SK-N-SH (cell line): ENCODE results near the gene SPRN. TPM values are rescaled to one million over a fixed set of nuclear protein-coding genes. Genes with fewer than 3 reads are reported as not detected.
"Not testable (repeated sequence)": the region's sequence is repeated elsewhere in the genome, so short reads cannot be mapped to it uniquely, and the experiment has no call there.

Experiments
- CTCF ChIA-PET: fragments of 300-600, 350-600 bp; formaldehyde crosslinking; extraction: SDS; loops from one replicate; lab custom pipeline; 2021; lab: Yijun Ruan, JAX
- POLR2A ChIA-PET: fragments of 350-600 bp; sonication (Branson Sonifier 250); formaldehyde crosslinking; extraction: SDS; loops from one replicate; lab custom pipeline; 2020; ENCODE audit warnings: antibody characterized with exemption, inconsistent platforms; lab: Yijun Ruan, JAX
- DNase-seq: peaks from one replicate; pipeline ENCODE4 v3.0.0; 2012
- H2AFZ ChIP-seq: fragments of 200-600 bp; sonication (generic); 2 replicates; pipeline ENCODE4 v1.8.1; 2016; ENCODE audit warnings: antibody characterized with exemption, mild to moderate bottlenecking, low read depth
- H3F3A ChIP-seq: fragments of 200-600 bp; sonication (generic); replicated peaks from 2 replicates; pipeline ENCODE3; 2016; ENCODE audit warnings: antibody characterized with exemption, mild to moderate bottlenecking; ENCODE audit not compliant: insufficient read depth
- H3K27ac ChIP-seq, 2 experiments: fragments of 200-500 bp in 1 of 2; fragments of 200-600 bp in 1 of 2; sonication (Bioruptor generic) in 1 of 2; sonication (generic), shearing (Covaris generic) in 1 of 2; 2 replicates each; pipeline versions ENCODE4 v1.5.1 to v1.6.1; 2014 to 2016; ENCODE audit warnings: low read depth in 2 of 2, inconsistent platforms in 1 of 2, low read length in 1 of 2, mild to moderate bottlenecking in 1 of 2, mixed read lengths in 1 of 2
- H3K27me3 ChIP-seq: fragments of 200-600 bp; sonication (generic), shearing (Covaris generic); 2 replicates; pipeline ENCODE4 v1.6.1; 2016; ENCODE audit warnings: mixed run types; ENCODE audit not compliant: insufficient read depth
- H3K36me3 ChIP-seq, 2 experiments: fragments of 200-500 bp in 1 of 2; fragments of 200-600 bp in 1 of 2; sonication (Bioruptor generic) in 1 of 2; sonication (generic) in 1 of 2; replicated peaks in 1 of 2; 2 replicates each; pipeline versions ENCODE3 to v1.5.1; 2014 to 2016; ENCODE audit warnings: low read length in 1 of 2, mild to moderate bottlenecking in 1 of 2; ENCODE audit not compliant: insufficient read depth in 2 of 2, control insufficient read depth in 1 of 2
- H3K4me1 ChIP-seq, 2 experiments: fragments of 200-500 bp in 1 of 2; fragments of 200-600 bp in 1 of 2; sonication (Bioruptor generic) in 1 of 2; sonication (generic), shearing (Covaris generic) in 1 of 2; 2 replicates each; pipeline versions ENCODE4 v1.5.1 to v1.6.1; 2014 to 2016; ENCODE audit warnings: low read depth in 1 of 2, low read length in 1 of 2, mixed run types in 1 of 2; ENCODE audit not compliant: insufficient read depth in 2 of 2, control insufficient read depth in 1 of 2
- H3K4me2 ChIP-seq: fragments of 200-600 bp; sonication (generic), shearing (Covaris generic); 2 replicates; pipeline ENCODE4 v1.6.1; 2017; ENCODE audit warnings: mixed run types
- H3K4me3 ChIP-seq, 2 experiments: fragments of 200-500 bp in 1 of 2; fragments of 200-600 bp in 1 of 2; sonication (Bioruptor generic) in 1 of 2; sonication (generic), shearing (Covaris generic) in 1 of 2; 2 replicates each; pipeline versions ENCODE4 v1.5.1 to v1.8.1; 2014 to 2016; ENCODE audit warnings: low read depth in 2 of 2, inconsistent platforms in 1 of 2, low read length in 1 of 2, mild to moderate bottlenecking in 1 of 2, mixed read lengths in 1 of 2, moderate library complexity in 1 of 2
- H3K79me2 ChIP-seq: fragments of 200-600 bp; sonication (generic); 2 replicates; pipeline ENCODE4 v1.8.1; 2017; ENCODE audit warnings: mild to moderate bottlenecking; ENCODE audit not compliant: insufficient read depth
- H3K9ac ChIP-seq: fragments of 200-600 bp; sonication (generic); 2 replicates; pipeline ENCODE4 v1.6.1; 2017; ENCODE audit warnings: mixed run types
- H3K9me2 ChIP-seq: fragments of 200-600 bp; sonication (generic); 2 replicates; pipeline ENCODE4 v1.6.1; 2017; ENCODE audit warnings: mixed run types
- H3K9me3 ChIP-seq: fragments of 200-600 bp; sonication (generic); 2 replicates; pipeline ENCODE4 v1.6.1; 2017; ENCODE audit warnings: mixed run types, mild to moderate bottlenecking, moderate library complexity
- H4K20me1 ChIP-seq: fragments of 200-600 bp; sonication (generic); 2 replicates; pipeline ENCODE4 v1.6.1; 2017; ENCODE audit warnings: mild to moderate bottlenecking, mixed run types; ENCODE audit not compliant: insufficient read depth
- CHD2 ChIP-seq: fragments of 150-350 bp; IDR thresholded peaks from 2 replicates; pipeline ENCODE4 v1.6.1; 2018; ENCODE audit warnings: low read length; ENCODE audit not compliant: partially characterized antibody
- EP300 ChIP-seq, 2 experiments: IDR thresholded peaks; 2 replicates each; pipeline versions ENCODE4 v1.4.0 to v1.6.1; 2012; ENCODE audit warnings: borderline replicate concordance in 1 of 2, low read depth in 1 of 2, low read length in 1 of 2
- FOSL2 ChIP-seq: IDR thresholded peaks from 2 replicates; pipeline ENCODE4 v1.4.0; 2012; ENCODE audit warnings: low read depth, mild to moderate bottlenecking, moderate library complexity, borderline replicate concordance
- GABPA ChIP-seq: IDR thresholded peaks from 2 replicates; pipeline ENCODE4 v1.4.0; 2012; ENCODE audit warnings: low read depth, mild to moderate bottlenecking
- GATA2 ChIP-seq: sonication (generic); formaldehyde crosslinking; IDR thresholded peaks from 2 replicates; pipeline ENCODE4 v1.5.0; 2020; ENCODE audit warnings: mild to moderate bottlenecking, missing genetic modification reagents
- RAD21 ChIP-seq: IDR thresholded peaks from 2 replicates; pipeline ENCODE4 v1.6.1; 2012; ENCODE audit warnings: mild to moderate bottlenecking, low read length
- RCOR1 ChIP-seq: fragments of 150-350 bp; IDR thresholded peaks from 2 replicates; pipeline ENCODE4 v1.6.1; 2017; ENCODE audit warnings: antibody characterized with exemption, low read length
- SIN3A ChIP-seq: IDR thresholded peaks from 2 replicates; pipeline ENCODE4 v1.6.1; 2012; ENCODE audit warnings: low read depth, mild to moderate bottlenecking, low read length, moderate library complexity, borderline replicate concordance
- TAF1 ChIP-seq: IDR thresholded peaks from 2 replicates; pipeline ENCODE4 v1.6.1; 2012; ENCODE audit warnings: low read depth, mild to moderate bottlenecking, low read length, moderate library complexity, borderline replicate concordance
- TCF12 ChIP-seq: IDR thresholded peaks from 2 replicates; pipeline ENCODE4 v1.4.0; 2012
- TEAD4 ChIP-seq: IDR thresholded peaks from 2 replicates; pipeline ENCODE4 v1.4.0; 2012; ENCODE audit warnings: mild to moderate bottlenecking, borderline replicate concordance; ENCODE audit not compliant: insufficient read depth
- WGBS: methylation state at CpG from one replicate; pipeline ENCODE4 v1.1.6; 2017; ENCODE audit warnings: low lambda C conversion rate; 5-methylcytosine and 5-hydroxymethylcytosine counted together
- polyA plus RNA-seq, 3 experiments: library from polyadenylated mRNA; depleted of rRNA; stranded (reverse); fragments of >200 nt; gene quantifications; 2 replicates each; pipeline ENCODE4 v1.2.3, GENCODE V29; 2012
- TF ChIP-seq, protein P1 (sequence below): IDR thresholded peaks from 2 replicates; pipeline ENCODE4 v1.4.0; 2012; ENCODE audit warnings: low read depth, borderline replicate concordance
- TF ChIP-seq, protein P2 (sequence below): fragments of 200-600 bp; sonication (generic); IDR thresholded peaks from 2 replicates; pipeline ENCODE4 v1.6.1; 2017; ENCODE audit warnings: antibody characterized with exemption, mild to moderate bottlenecking, moderate library complexity

The SPRN gene
- polyA plus RNA-seq, 1 of the 3 experiments (the other 2 are of a cell fraction): 1.2 TPM

DNA sequence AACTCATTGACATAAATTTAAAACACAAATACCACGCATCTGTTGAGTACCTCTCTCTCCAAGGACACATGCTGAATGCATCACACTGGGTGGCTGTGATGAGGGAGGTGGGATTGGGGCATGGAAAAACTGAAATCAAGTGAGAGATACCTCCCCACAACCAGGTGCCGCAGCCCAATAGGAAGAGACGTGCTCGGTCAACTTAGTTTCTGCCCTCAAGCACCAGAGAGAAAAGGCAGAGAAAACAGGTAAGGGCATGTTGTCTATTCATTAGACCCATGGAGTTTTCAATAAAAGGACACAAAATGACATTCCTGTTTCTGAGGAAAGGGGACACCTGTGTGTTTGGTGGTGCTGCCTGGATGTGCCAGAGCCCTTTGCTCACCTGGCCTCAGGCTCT is 5.1 kb upstream of the SPRN start:
- H3K4me2 ChIP-seq, H3K36me3 ChIP-seq, H3K4me3 ChIP-seq, DNase-seq, H3K4me1 ChIP-seq, CTCF ChIA-PET, H3K9ac ChIP-seq, H2AFZ ChIP-seq, POLR2A ChIA-PET, H3K79me2 ChIP-seq, H3K27me3 ChIP-seq, H3K9me3 ChIP-seq, H3K9me2 ChIP-seq, H4K20me1 ChIP-seq, H3F3A ChIP-seq, H3K27ac ChIP-seq: not testable (repeated sequence)
- WGBS: 44% methylated on average over 3 of the region's 4 CpGs

DNA sequence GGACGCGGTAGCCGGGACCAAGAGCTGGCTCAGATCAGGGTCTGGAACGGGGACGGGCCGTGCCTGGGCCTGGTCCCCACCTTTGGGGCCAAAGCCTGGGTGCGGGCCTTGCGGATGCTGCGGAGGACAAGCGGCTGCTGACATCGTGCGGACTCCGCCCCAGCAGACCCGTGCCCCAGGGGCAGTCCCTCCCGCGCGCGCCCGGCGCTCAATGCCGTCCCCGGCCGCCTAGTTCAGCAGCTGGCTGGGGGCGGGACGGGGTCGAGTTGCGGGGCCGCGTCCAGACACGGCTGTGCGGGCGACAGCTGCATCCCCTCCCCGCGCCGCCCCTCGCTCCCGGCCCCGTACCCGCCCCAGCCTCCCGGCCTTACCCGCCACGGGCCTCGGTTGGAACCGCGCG is 323 bp downstream of the SPRN start:
- Histone ChIP-seq H4K20me1 (peaks cover 20% of the 10 kb centered on the region; the same call in 1 of the 2 replicates), H3K36me3 (peaks cover 0 to 16% of the 10 kb centered on the region in 2 experiments), H3K4me3 (peak overlapping the region in 1 of 2 experiments; percentile 26; a peak in 1 of 4 replicates)
- H3K4me1 ChIP-seq, H3K9me3 ChIP-seq, H3F3A ChIP-seq, H3K27me3 ChIP-seq, H3K79me2 ChIP-seq, H3K27ac ChIP-seq, H3K4me2 ChIP-seq, POLR2A ChIA-PET, H3K9ac ChIP-seq, DNase-seq, CTCF ChIA-PET, H3K9me2 ChIP-seq, H2AFZ ChIP-seq: not testable (repeated sequence)
- WGBS: no CpG with 5 or more reads among the region's 46 CpGs

GRCh38 chr10:133422807-133423771 is 1.3 kb downstream of the SPRN start:
- Histone ChIP-seq H3K27ac (no peak overlapping the region), H3K4me3 (no peak overlapping the region; a peak in 1 of 4 replicates), H3K9ac (no peak overlapping the region), H4K20me1 (peaks cover 20% of the 10 kb centered on the region; the same call in 1 of the 2 replicates), H3K9me3 (no peaks in the 10 kb centered on the region), H3K79me2 (no peaks in the 10 kb centered on the region), H3K4me2 (no peak overlapping the region), H3F3A (no peaks in the 10 kb centered on the region), H2AFZ (no peak overlapping the region), H3K9me2 (no peaks in the 10 kb centered on the region), H3K27me3 (no peaks in the 10 kb centered on the region), H3K4me1 (no peaks in the 10 kb centered on the region; a peak in 1 of 4 replicates), H3K36me3 (peaks cover 0 to 22% of the 10 kb centered on the region in 2 experiments)
- peak; percentile 72 for DNase-seq
- ChIA-PET POLR2A (no interaction called here), CTCF (interaction anchor here (1.2 kb wide), 1 partner anchor 97 kb away, joined by 4 read pairs; no protein-coding TSS in a partner anchor)
- TF ChIP-seq TCF12 (no peak), CHD2 (no peak), SIN3A (no peak), TAF1 (no peak), GABPA (no peak), GATA2 (CRISPR knock-in tag) (no peak), RCOR1 (no peak), RAD21 (no peak), TEAD4 (no peak), EP300 (IDR thresholded peaks at IDR 0.05; ENCODE audit: borderline replicate concordance in 1 of 2, low read depth in 1 of 2, low read length in 1 of 2) (no peak), FOSL2 (no peak)
- TF ChIP-seq, protein P1, sequence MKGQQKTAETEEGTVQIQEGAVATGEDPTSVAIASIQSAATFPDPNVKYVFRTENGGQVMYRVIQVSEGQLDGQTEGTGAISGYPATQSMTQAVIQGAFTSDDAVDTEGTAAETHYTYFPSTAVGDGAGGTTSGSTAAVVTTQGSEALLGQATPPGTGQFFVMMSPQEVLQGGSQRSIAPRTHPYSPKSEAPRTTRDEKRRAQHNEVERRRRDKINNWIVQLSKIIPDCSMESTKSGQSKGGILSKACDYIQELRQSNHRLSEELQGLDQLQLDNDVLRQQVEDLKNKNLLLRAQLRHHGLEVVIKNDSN: no peak
- TF ChIP-seq, protein P2, sequence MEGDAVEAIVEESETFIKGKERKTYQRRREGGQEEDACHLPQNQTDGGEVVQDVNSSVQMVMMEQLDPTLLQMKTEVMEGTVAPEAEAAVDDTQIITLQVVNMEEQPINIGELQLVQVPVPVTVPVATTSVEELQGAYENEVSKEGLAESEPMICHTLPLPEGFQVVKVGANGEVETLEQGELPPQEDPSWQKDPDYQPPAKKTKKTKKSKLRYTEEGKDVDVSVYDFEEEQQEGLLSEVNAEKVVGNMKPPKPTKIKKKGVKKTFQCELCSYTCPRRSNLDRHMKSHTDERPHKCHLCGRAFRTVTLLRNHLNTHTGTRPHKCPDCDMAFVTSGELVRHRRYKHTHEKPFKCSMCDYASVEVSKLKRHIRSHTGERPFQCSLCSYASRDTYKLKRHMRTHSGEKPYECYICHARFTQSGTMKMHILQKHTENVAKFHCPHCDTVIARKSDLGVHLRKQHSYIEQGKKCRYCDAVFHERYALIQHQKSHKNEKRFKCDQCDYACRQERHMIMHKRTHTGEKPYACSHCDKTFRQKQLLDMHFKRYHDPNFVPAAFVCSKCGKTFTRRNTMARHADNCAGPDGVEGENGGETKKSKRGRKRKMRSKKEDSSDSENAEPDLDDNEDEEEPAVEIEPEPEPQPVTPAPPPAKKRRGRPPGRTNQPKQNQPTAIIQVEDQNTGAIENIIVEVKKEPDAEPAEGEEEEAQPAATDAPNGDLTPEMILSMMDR: no peak
- WGBS: 35% methylated on average over 29 of the region's 88 CpGs
